HG02973 (cell line): ENCODE results near the gene PLAGL1.
"Not testable (repeated sequence)": the region's sequence is repeated elsewhere in the genome, so short reads cannot be mapped to it uniquely, and the experiment has no call there.

Experiments used
- ATAC-seq: cut with Tn5 transposase; IDR thresholded peaks from one replicate; pipeline ENCODE4 v1.9.1; 2021; ENCODE audit warnings: moderate library complexity; ENCODE audit not compliant: unreplicated experiment

PLAGL1 gene

GRCh38 chr6:144009628-144010027 lies 1.6 kb upstream of the PLAGL1 start:
- not testable (repeated sequence) for ATAC-seq

GRCh38 chr6:144008846-144009245 lies 787 bp upstream of the PLAGL1 start:
- no peak for ATAC-seq

GRCh38 chr6:144007478-144008119 lies 460 bp downstream of the PLAGL1 start:
- no peak for ATAC-seq

GRCh38 chr6:144006736-144007477 lies 1.2 kb downstream of the PLAGL1 start:
- no peak for ATAC-seq

- no peak for ATAC-seq
These were observed 8.7 kb downstream of the PLAGL1 start for GRCh38 chr6:143999406-143999805.

GRCh38 chr6:143998686-143999085 lies 9.4 kb downstream of the PLAGL1 start:
- no peak for ATAC-seq

- ATAC-seq: no peak
These were observed 14.0 kb downstream of the PLAGL1 start for GRCh38 chr6:143993965-143994646.

- no peak for ATAC-seq
These were observed 15.8 kb downstream of the PLAGL1 start for GRCh38 chr6:143992285-143992684.

- no peak for ATAC-seq
These were observed 21.5 kb downstream of the PLAGL1 start for GRCh38 chr6:143986463-143987065.

GRCh38 chr6:143984666-143985065 lies 23.4 kb downstream of the PLAGL1 start:
- no peak for ATAC-seq

- no peak for ATAC-seq
These were observed 25.1 kb downstream of the PLAGL1 start for GRCh38 chr6:143982968-143983367.

GRCh38 chr6:143980921-143981320 lies 27.1 kb downstream of the PLAGL1 start:
- ATAC-seq: no peak

GRCh38 chr6:143976806-143977349 lies 31.2 kb downstream of the PLAGL1 start:
- ATAC-seq: no peak

GRCh38 chr6:143974089-143974488 lies 34.0 kb downstream of the PLAGL1 start:
- ATAC-seq: no peak

- no peak for ATAC-seq
These were observed 34.7 kb downstream of the PLAGL1 start for GRCh38 chr6:143973097-143973966.

GRCh38 chr6:143971482-143972205 lies 36.4 kb downstream of the PLAGL1 start:
- no peak for ATAC-seq

- ATAC-seq: no peak
These were observed 37.4 kb downstream of the PLAGL1 start for GRCh38 chr6:143970456-143971218.

- no peak for ATAC-seq
These were observed 39.0 kb downstream of the PLAGL1 start for GRCh38 chr6:143969077-143969476.
